Rectal smooth muscle tissue (tissue), 1 donor: ENCODE results near the gene WFIKKN2.

Source experiments
- H3K27ac ChIP-seq: one replicate; pipeline ENCODE4 v1.7.0; 2013; ENCODE audit warnings: low read depth, low read length, inconsistent platforms
- H3K27me3 ChIP-seq: one replicate; pipeline ENCODE4 v1.7.0; 2013; ENCODE audit warnings: low read length; ENCODE audit not compliant: control insufficient read depth, insufficient read depth
- H3K36me3 ChIP-seq: one replicate; pipeline ENCODE4 v1.7.0; 2013; ENCODE audit warnings: low read length; ENCODE audit not compliant: control insufficient read depth, insufficient read depth
- H3K4me1 ChIP-seq: one replicate; pipeline ENCODE4 v1.7.0; 2013; ENCODE audit warnings: low read length; ENCODE audit not compliant: control insufficient read depth, insufficient read depth
- H3K4me3 ChIP-seq: one replicate; pipeline ENCODE4 v1.7.0; 2013; ENCODE audit warnings: low read length
- H3K9ac ChIP-seq: one replicate; pipeline ENCODE4 v1.7.0; 2013; ENCODE audit warnings: low read length

The WFIKKN2 gene

DNA sequence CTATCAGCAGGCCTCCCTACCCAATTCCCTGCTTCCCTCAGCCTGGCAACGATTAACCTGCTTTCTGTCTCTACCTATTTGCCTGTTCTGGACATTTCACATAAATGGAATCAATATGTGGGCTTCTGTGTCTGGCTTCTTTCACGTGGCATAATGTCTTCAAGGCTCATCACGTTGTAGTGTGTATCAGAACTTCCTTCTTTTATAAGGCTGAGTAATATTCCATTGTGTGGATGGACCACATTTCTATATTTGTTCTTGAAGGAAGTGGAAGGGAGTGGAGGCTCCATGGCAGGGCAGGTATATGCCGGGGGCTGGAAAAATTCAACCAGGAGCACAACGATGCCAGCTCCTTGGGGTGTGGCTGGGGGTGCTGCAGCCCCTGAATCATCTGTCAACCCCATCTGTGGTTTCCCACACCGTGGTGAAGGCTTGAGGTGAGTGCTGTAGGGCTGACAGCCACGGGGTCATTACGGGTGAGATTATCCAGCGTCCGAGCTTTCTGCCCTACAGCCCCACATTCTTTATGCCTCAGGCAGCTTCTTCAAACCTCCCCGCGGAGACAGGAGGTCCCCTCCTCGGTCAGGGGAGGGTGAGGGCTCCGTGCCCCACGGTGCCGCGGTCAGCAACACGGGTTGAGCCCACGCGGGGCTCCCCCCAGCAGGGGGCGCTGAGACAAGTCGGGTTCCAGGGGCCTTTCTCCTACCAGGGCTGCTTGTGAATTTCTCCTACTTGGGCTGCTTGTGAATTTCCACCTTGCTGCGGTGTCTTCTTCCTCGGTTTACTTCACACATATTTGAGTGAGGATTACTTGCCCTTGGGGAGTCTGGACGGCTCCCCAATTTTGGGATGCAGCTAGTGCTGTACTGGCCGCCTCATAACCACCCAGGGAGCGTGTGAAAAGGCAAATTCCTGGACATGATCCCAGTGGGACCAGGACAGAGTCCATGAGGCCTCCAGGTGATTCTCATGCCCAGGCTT lies 18.3 kb upstream of the WFIKKN2 start:
- H3K27ac ChIP-seq, result no peak overlapping the region
- no peaks in the 10 kb centered on the region for H3K4me1 ChIP-seq
- H3K9ac ChIP-seq, result no peak overlapping the region
- H3K4me3 ChIP-seq, result no peak overlapping the region
- H3K36me3 ChIP-seq, result no peaks in the 10 kb centered on the region
- no peaks in the 10 kb centered on the region for H3K27me3 ChIP-seq

DNA sequence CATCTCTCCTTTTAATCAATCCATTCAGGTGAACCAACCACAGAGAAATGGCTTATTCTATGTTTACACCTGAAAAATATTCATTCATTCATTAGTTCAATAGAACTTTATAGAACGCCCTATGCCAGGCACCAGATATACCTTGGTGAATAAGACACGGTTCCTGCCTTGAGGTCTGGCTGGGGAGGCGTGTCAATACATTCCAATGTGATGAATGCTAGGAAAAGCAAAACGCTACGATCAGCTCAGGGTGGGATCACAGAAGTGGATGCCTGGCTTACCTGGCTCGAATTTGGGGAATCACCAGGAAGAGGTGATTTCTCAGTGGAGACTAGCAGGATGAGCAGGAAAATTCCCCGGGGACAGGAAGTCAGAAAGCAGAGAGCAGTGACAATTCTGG lies 17.5 kb upstream of the WFIKKN2 start:
- Histone ChIP-seq H3K9ac (no peak overlapping the region), H3K27me3 (no peaks in the 10 kb centered on the region), H3K36me3 (no peaks in the 10 kb centered on the region), H3K27ac (no peak overlapping the region), H3K4me1 (no peaks in the 10 kb centered on the region), H3K4me3 (no peak overlapping the region)

DNA sequence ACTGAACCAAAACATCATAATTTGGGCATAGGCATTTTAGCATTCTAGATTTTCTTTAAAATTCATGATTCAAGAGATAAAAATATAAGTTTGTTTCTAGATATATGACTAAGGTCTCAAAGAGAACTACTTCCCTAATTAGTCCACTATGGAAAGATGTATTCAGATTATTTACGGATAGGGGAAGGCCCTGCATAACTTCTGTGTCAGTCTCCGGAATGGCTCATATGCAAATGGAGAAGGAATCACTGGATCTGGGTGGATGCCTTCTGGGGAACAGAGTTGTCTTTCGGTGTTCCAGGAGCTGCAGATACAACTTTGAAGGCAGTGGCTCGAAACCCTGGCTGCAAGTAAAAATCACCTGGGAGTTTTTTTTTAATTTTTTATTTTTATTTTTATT lies 17.1 kb upstream of the WFIKKN2 start:
- Histone ChIP-seq H3K36me3 (no peaks in the 10 kb centered on the region), H3K27me3 (no peaks in the 10 kb centered on the region), H3K9ac (no peak overlapping the region), H3K4me3 (no peak overlapping the region), H3K4me1 (no peaks in the 10 kb centered on the region), H3K27ac (no peak overlapping the region)

DNA sequence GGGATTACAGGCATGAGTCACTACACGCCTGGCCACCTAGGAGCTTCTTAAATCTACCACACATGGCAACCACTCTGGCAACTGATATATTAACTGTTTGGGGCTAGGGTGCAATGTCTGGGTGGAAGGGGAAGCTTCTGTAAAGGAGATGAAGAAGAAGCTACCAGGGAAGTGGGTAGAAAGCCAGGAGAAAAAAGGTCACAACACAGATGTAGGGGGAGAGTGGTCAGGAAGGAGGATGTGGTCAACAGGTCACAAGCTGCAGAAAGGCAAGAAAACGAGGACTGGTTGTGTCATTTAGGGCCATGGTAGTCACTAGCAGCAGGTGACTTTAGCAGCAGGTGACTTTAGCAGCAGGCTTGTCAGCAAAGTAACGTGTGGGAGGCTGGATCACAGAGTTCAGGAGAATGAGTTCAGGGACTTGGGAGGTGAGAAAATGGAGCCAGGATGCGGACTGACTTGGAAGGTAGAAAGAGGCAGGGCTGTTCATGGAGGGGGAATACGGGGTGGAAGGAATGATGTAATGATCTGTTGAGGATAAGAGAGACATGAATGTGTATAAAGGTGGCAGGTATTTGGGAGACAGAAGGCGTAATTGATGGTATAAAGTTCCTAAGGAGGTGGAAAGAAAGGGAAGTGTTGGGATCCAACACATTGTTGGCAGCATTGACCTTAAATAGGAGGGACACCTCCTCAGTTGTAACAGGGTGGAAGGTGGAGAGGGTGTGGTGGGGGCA lies 16.3 kb upstream of the WFIKKN2 start:
- Histone ChIP-seq H3K4me3 (no peak overlapping the region), H3K9ac (no peak overlapping the region), H3K27me3 (no peaks in the 10 kb centered on the region), H3K27ac (no peak overlapping the region), H3K4me1 (no peaks in the 10 kb centered on the region), H3K36me3 (no peaks in the 10 kb centered on the region)

DNA sequence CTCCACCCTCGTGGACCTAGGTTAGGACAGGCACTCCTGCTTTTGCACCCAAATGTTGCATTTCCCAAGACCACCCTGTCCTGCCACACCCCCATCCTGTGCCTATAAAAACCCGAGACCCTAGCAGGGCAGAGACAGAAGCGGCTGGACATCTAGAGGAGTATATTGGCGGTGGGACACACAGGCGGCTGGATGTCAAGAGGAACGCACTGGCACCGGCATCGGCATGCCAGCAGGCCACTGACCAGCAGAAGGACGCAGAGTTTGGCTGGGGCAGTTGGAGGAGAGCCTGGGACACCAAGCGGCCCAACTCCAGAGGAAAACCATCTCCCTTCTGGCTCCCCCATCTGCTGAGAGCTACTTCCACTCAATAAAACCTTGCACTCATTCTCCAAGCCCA lies 14.7 kb upstream of the WFIKKN2 start:
- Histone ChIP-seq H3K4me1 (no peaks in the 10 kb centered on the region), H3K4me3 (no peak overlapping the region), H3K27me3 (no peaks in the 10 kb centered on the region), H3K36me3 (no peaks in the 10 kb centered on the region), H3K27ac (no peak overlapping the region), H3K9ac (no peak overlapping the region)

DNA sequence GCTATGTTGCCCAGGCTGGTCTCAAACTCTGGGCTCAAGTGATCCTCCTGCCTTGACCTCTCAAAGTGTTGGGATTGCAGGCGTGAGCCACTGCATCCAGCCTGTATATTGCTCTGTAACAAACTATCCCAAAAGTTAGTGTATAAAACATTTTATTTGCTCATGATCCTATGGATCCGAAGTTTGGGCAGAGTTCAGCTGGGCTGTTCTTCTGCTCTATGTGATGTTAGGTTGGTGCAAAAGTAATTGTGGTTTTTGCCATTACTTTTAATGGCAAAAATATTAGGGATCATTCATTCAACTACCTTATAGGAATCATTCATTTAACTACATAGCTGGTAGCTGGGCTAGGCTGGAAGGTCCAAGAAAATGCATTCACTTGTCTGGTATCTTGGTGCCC lies 12.8 kb upstream of the WFIKKN2 start:
- no peak overlapping the region for H3K9ac ChIP-seq
- H3K4me3 ChIP-seq, result no peak overlapping the region
- H3K36me3 ChIP-seq, result no peaks in the 10 kb centered on the region
- no peak overlapping the region for H3K27ac ChIP-seq
- no peaks in the 10 kb centered on the region for H3K4me1 ChIP-seq
- H3K27me3 ChIP-seq, result no peaks in the 10 kb centered on the region

DNA sequence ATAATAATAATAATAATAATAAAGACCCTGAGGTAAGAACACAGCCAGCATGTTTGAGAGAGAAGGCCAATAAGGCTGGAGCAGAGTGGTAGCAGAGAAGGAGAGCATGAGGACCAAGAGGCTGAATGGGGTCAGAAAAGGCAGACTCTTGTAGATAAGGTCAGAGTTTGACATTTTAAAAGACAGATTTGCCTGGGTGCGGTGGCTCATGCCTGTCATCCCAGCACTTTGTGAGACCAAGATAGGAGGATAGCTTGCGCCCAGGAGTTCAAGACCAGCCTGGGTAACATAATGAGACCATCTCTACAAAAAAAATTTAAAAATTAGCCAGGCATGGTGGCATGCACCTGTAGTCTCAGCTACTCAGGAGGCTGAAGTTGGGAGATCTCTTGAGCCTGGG lies 11.0 kb upstream of the WFIKKN2 start:
- Histone ChIP-seq H3K9ac (no peak overlapping the region), H3K4me3 (no peak overlapping the region), H3K36me3 (no peaks in the 10 kb centered on the region), H3K27me3 (no peaks in the 10 kb centered on the region), H3K27ac (no peak overlapping the region), H3K4me1 (no peaks in the 10 kb centered on the region)

DNA sequence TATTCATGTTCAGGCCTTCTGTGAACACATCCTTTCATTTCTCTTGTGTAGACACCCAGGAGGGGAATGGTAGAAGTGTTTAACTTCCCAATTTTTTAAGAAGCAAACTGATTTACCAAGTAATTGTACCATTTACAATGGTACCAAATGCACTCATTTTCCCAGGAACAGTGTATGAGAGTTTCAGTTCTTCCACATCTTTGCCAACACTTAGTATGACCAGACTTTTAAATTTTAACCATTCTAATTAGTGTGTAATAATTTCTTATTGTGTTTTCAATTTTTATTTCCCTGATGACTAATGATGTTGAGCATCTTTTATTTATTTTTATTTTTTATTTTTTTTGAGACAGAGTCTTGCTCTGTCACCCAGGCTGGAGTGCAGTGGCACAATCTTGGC lies 10.2 kb upstream of the WFIKKN2 start:
- Histone ChIP-seq H3K36me3 (no peaks in the 10 kb centered on the region), H3K9ac (no peak overlapping the region), H3K27me3 (no peaks in the 10 kb centered on the region), H3K27ac (no peak overlapping the region), H3K4me1 (no peaks in the 10 kb centered on the region), H3K4me3 (no peak overlapping the region)

DNA sequence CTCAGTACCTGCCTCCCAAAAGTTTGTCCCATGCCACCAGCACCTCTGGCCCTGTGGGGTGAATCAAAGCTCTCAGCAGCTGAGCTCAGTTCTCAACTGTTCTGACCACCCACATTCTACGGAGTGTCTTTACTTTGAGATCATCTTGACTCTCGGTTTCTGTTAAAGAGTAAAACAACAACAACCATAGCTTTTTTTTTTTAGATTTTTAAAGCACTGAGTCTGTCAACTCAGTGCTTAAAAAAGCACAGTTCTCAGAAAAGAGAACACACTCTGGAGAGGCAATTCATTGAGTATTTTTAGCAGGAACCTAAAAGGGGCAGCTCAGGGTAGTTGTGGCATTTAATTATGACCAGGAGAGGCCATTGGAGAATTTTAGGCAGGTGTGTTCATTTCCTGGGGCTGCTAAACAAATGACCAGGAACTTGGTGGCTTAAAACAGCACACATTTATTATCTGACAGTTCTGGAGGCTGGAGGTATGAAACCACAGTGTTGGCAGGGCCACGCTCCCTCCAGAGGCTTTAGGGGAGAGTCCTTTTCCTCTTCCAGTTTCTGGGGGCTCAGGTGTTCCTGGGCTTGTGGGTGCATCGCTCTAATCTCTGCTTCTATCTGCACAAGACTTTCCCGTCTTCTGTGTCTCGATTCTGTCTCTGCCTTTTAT lies 6.7 kb upstream of the WFIKKN2 start:
- Histone ChIP-seq H3K4me3 (no peak overlapping the region), H3K36me3 (no peaks in the 10 kb centered on the region), H3K27ac (no peak overlapping the region), H3K27me3 (no peaks in the 10 kb centered on the region), H3K4me1 (no peaks in the 10 kb centered on the region), H3K9ac (no peak overlapping the region)

DNA sequence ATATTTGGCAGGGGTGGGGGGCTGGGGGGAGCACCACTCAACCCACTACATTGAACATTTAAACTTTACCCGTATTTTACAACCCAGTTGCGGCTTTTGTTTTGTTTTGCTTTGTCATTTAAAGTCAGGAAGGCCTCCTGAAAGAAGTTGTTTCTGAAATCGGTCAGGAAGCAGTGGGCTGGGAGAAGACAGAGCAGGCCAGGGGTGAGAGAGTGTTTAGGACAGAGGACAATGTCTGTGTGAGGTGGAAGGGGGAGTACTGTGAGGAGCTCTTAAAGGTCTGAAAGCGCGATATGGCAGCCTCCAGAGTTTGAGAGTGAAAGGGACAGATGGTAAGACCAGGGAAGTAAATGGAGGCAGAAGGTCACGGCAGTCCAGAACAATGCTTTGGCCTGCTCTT lies 6.1 kb upstream of the WFIKKN2 start:
- Histone ChIP-seq H3K27ac (no peak overlapping the region), H3K4me3 (no peak overlapping the region)

DNA sequence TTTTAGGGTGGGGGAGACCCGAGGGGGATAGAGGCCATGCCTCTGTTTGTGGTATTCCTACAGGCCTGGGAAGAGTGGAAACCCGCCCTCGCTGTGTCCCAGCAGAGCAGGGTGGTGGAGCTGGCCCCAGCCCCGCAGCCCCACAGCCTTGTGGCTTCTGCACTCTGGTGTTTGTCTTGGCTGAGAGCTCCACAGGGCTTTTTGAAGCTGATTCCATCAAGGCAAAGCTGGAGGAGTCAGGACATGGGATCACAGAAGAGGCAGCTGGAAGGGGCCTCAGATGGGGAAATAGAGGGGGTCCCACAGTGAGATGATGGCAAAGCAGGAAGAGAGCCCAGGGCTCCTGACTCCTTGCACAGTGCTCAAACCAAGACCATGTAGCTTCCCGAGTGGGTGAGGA lies 5.0 kb upstream of the WFIKKN2 start:
- Histone ChIP-seq H3K4me1 (peaks cover 4% of the 10 kb centered on the region), H3K4me3 (no peak overlapping the region), H3K9ac (no peak overlapping the region), H3K36me3 (no peaks in the 10 kb centered on the region), H3K27me3 (no peaks in the 10 kb centered on the region), H3K27ac (no peak overlapping the region)

More for the DNA sequence above, 6.1 kb upstream of the WFIKKN2 start:
- Histone ChIP-seq H3K27me3 (no peaks in the 10 kb centered on the region), H3K9ac (no peak overlapping the region), H3K36me3 (no peaks in the 10 kb centered on the region), H3K4me1 (no peaks in the 10 kb centered on the region)

DNA sequence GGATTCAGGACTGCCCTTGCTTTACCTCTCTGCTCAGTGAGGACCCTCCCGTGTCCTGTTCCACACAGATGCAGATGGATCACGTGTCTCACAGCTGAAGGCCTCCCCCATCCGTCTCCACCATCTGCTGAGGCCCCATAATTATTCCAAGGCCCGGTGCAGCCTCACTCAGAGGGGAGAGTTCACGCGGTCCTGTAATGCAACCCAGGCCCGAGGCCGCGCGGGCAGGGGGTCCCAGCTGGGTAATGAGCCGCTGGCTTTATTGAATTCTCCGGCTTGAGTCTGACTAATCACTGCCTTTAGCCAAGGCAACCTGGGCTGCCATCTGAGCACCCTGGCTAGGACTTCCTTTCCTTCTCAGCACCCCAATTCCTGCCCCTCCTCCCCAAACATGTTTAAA lies 4.4 kb upstream of the WFIKKN2 start:
- Histone ChIP-seq H3K36me3 (no peaks in the 10 kb centered on the region), H3K27ac (no peak overlapping the region), H3K4me3 (no peak overlapping the region), H3K9ac (no peak overlapping the region), H3K4me1 (peaks cover 4% of the 10 kb centered on the region), H3K27me3 (no peaks in the 10 kb centered on the region)
